ENCODE results near the gene OR5D16.
"Not testable (repeated sequence)": the region's sequence is repeated elsewhere in the genome, so short reads cannot be mapped to it uniquely, and the experiment has no call there.

OR5D16 gene

GRCh38 chr11:55872731-55873130 is 34.2 kb downstream of the OR5D16 start:
- H3K27me3 ChIP-seq (ENCODE audit: control insufficient read depth, insufficient read depth, low read length); H3K36me3 ChIP-seq (ENCODE audit: control insufficient read depth, insufficient read depth, low read length); H3K4me3 ChIP-seq (ENCODE audit: low read length); H3K9me3 ChIP-seq (ENCODE audit: control insufficient read depth, low read length); H3K9ac ChIP-seq (ENCODE audit: low read length); H3K4me1 ChIP-seq (ENCODE audit: control insufficient read depth, insufficient read depth, low read length): not testable (repeated sequence)

GRCh38 chr11:55873146-55873545 is 34.6 kb downstream of the OR5D16 start:
- H3K36me3 ChIP-seq (ENCODE audit: control insufficient read depth, insufficient read depth, low read length); H3K9me3 ChIP-seq (ENCODE audit: control insufficient read depth, low read length); H3K27me3 ChIP-seq (ENCODE audit: control insufficient read depth, insufficient read depth, low read length); H3K4me3 ChIP-seq (ENCODE audit: low read length); H3K9ac ChIP-seq (ENCODE audit: low read length); H3K4me1 ChIP-seq (ENCODE audit: control insufficient read depth, insufficient read depth, low read length): not testable (repeated sequence)

- not testable (repeated sequence) for H3K27me3 ChIP-seq (ENCODE audit: control insufficient read depth, insufficient read depth, low read length); H3K9me3 ChIP-seq (ENCODE audit: control insufficient read depth, low read length); H3K9ac ChIP-seq (ENCODE audit: low read length); H3K36me3 ChIP-seq (ENCODE audit: control insufficient read depth, insufficient read depth, low read length); H3K4me1 ChIP-seq (ENCODE audit: control insufficient read depth, insufficient read depth, low read length); H3K4me3 ChIP-seq (ENCODE audit: low read length)
Observed at GRCh38 chr11:55882997-55883396, 44.4 kb downstream of the OR5D16 start, which contains the start of gene TRIM51. Gene TRIM51, plus strand, starts transcription at chr11:55883297. Its CDS starts 2,132 bp downstream, at chr11:55885429.

GRCh38 chr11:55884995-55885394 is 46.4 kb downstream of the OR5D16 start:
- not testable (repeated sequence) for H3K4me1 ChIP-seq (ENCODE audit: control insufficient read depth, insufficient read depth, low read length); H3K9ac ChIP-seq (ENCODE audit: low read length)

GRCh38 chr11:55885481-55885880 is 46.9 kb downstream of the OR5D16 start:
- not testable (repeated sequence) for H3K4me1 ChIP-seq (ENCODE audit: control insufficient read depth, insufficient read depth, low read length); H3K9me3 ChIP-seq (ENCODE audit: control insufficient read depth, low read length); H3K27me3 ChIP-seq (ENCODE audit: control insufficient read depth, insufficient read depth, low read length); H3K36me3 ChIP-seq (ENCODE audit: control insufficient read depth, insufficient read depth, low read length); H3K9ac ChIP-seq (ENCODE audit: low read length); H3K4me3 ChIP-seq (ENCODE audit: low read length)

More at GRCh38 chr11:55884995-55885394, 46.4 kb downstream of the OR5D16 start:
- H3K4me3 ChIP-seq (ENCODE audit: low read length); H3K36me3 ChIP-seq (ENCODE audit: control insufficient read depth, insufficient read depth, low read length); H3K9me3 ChIP-seq (ENCODE audit: control insufficient read depth, low read length); H3K27me3 ChIP-seq (ENCODE audit: control insufficient read depth, insufficient read depth, low read length): not testable (repeated sequence)
